ENCODE measurements around the gene TSPAN3.

Gene TSPAN3

DNA sequence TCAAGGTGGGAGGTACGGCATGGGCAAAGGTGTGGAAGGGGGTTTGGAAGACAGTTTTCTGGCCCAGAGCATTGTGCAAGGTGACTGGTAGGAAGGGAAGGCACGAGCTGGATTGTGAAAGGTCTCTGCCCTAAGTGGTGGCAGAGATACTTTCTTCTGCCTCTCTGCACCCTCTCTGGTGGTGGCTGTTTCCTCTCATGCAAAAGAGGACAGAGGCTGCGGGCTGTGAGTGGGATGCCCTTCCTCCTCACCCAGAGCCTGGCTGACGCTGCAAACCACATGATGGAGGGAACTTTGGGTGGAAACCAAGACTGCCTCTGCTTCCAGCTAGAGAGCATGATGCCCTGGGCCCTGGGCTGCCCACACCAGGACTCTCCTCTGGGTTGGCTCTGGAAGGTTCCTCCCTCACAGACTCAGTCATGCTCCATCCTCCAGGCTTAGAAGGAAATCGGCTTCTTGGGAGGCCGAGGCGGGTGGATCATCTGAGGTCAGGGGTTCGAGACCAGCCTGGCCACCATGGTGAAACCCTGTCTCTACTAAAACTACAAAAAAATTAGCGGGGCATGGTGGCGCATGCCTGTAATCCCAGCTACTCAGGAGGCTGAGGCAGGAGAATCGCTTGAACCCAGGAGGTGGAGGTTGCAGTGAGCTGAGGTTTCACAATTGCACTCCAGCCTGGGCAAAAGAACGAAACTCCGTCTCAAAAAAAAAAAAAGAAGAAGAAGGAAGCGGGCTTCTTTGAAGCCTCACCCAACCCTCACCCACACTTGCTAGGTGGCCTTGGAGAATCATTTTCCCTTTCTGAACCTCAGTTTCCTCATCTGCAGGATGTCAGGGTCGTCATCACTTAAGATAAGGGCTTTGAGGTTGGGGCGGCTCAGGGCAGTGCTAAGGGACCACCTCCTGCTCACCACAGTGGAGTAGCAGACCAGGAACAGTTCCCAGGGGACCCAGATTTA, 67.7 kb downstream of the TSPAN3 start:
- TF ChIP-seq, protein P1, sequence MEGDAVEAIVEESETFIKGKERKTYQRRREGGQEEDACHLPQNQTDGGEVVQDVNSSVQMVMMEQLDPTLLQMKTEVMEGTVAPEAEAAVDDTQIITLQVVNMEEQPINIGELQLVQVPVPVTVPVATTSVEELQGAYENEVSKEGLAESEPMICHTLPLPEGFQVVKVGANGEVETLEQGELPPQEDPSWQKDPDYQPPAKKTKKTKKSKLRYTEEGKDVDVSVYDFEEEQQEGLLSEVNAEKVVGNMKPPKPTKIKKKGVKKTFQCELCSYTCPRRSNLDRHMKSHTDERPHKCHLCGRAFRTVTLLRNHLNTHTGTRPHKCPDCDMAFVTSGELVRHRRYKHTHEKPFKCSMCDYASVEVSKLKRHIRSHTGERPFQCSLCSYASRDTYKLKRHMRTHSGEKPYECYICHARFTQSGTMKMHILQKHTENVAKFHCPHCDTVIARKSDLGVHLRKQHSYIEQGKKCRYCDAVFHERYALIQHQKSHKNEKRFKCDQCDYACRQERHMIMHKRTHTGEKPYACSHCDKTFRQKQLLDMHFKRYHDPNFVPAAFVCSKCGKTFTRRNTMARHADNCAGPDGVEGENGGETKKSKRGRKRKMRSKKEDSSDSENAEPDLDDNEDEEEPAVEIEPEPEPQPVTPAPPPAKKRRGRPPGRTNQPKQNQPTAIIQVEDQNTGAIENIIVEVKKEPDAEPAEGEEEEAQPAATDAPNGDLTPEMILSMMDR (conservative IDR thresholded peaks at IDR 0.05; ENCODE audit: control insufficient read depth, insufficient read depth, low read depth, low read length) = no peak
- DNase-seq (ENCODE audit: low read depth) = no peak
- no peak overlapping the region for H3K4me3 ChIP-seq (ENCODE audit: control insufficient read depth, low read depth, low read length)

GRCh38 chr15:77002436-77002835, 68.5 kb downstream of the TSPAN3 start:
- DNase-seq (ENCODE audit: low read depth) = no peak
- no peak overlapping the region for H3K4me3 ChIP-seq (ENCODE audit: control insufficient read depth, low read depth, low read length)
- TF ChIP-seq, protein P1 (conservative IDR thresholded peaks at IDR 0.05; ENCODE audit: control insufficient read depth, insufficient read depth, low read depth, low read length) = no peak

DNA sequence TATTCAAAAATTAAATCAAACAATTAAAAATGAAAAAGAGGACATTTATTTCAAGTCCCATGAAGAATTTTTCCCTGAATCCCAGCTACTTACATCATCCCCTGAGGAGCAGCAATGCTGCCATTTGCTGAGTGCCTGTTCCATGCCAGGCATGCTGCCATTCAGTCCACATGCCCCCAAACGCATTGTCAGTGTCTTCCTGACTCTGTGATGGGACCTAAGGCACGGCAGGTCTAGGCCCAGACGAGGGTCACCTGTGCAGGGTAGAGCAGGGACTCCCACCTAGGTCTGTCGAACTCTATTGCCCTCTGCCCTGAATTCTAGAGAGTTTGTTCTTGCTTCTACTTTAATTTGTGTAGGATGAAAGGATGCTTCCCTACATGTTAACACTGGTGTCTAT, 68.9 kb downstream of the TSPAN3 start:
- TF ChIP-seq, protein P1 (conservative IDR thresholded peaks at IDR 0.05; ENCODE audit: control insufficient read depth, insufficient read depth, low read depth, low read length) = no peak
- H3K4me3 ChIP-seq (ENCODE audit: control insufficient read depth, low read depth, low read length) = no peak overlapping the region
- DNase-seq (ENCODE audit: low read depth) = no peak

GRCh38 chr15:77001351-77001750, 69.6 kb downstream of the TSPAN3 start:
- TF ChIP-seq, protein P1 (conservative IDR thresholded peaks at IDR 0.05; ENCODE audit: control insufficient read depth, insufficient read depth, low read depth, low read length) = no peak
- H3K4me3 ChIP-seq (ENCODE audit: control insufficient read depth, low read depth, low read length) = no peak overlapping the region
- DNase-seq (ENCODE audit: low read depth) = no peak

- TF ChIP-seq, protein P1 (conservative IDR thresholded peaks at IDR 0.05; ENCODE audit: control insufficient read depth, insufficient read depth, low read depth, low read length) = no peak
- no peak overlapping the region for H3K4me3 ChIP-seq (ENCODE audit: control insufficient read depth, low read depth, low read length)
- DNase-seq (ENCODE audit: low read depth) = no peak
Observed at GRCh38 chr15:76999996-77000395, 70.9 kb downstream of the TSPAN3 start.

- H3K4me3 ChIP-seq (ENCODE audit: control insufficient read depth, low read depth, low read length) = no peak overlapping the region
- TF ChIP-seq, protein P1 (conservative IDR thresholded peaks at IDR 0.05; ENCODE audit: control insufficient read depth, insufficient read depth, low read depth, low read length) = no peak
- DNase-seq (ENCODE audit: low read depth) = no peak
Observed at GRCh38 chr15:76998663-76999285, 72.1 kb downstream of the TSPAN3 start.

Measured in fibroblast of mammary gland (primary cell).